ENCODE results near the gene KCTD17. TPM values are rescaled to one million over a fixed set of nuclear protein-coding genes. Genes with fewer than 3 reads are reported as not detected.

KCTD17 gene
- total and polyA plus RNA-seq, 2 of the 13 experiments (the other 11 are each of a cell fraction or from before 2014, with no cell fraction given): 5.3 to 11.7 TPM

DNA sequence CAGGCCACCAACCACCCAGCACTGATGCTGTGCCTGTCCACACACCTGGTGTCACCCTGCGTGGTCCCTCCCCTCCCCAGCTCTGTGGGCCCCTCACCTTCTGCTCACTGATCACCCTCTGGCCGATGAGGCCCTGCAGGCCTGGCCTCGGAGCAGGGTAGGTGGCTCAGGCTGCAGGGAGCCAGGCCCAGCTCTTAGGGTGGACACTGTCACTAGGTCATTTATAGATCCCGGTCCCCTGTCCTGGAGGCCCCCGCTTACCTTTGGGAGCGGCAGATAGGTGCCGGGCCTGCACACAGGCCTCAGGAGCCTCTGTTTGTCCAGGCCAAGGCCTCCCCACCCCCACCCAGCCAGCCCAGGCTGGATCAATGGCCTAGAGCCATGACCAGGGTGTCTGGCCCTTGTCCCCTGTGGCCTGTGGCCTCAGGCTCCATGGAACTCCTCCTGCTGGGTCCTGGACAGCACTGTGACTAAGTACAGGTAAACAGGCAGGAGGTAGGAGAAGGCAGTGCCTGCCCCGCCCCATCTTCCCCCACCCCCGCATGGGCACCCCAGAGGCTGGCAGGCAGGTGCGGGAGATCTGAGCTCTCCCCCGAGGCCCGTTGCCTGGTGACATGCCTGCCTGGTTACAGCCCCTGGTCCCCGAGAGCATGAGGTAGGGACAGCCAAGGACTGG is 57.8 kb downstream of the KCTD17 start, which contains the start of gene TMPRSS6 (continued):
- TF ChIP-seq, protein P1, sequence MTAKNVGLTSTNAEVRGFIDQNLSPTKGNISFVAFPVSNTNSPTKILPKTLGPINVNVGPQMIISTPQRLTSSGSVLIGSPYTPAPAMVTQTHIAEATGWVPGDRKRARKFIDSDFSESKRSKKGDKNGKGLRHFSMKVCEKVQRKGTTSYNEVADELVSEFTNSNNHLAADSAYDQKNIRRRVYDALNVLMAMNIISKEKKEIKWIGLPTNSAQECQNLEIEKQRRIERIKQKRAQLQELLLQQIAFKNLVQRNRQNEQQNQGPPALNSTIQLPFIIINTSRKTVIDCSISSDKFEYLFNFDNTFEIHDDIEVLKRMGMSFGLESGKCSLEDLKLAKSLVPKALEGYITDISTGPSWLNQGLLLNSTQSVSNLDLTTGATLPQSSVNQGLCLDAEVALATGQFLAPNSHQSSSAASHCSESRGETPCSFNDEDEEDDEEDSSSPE (CRISPR knock-in tag; IDR thresholded peaks at IDR 0.05): peak; percentile 39; the same call in 1 of the 2 replicates
- TF ChIP-seq ARNT2 (CRISPR knock-in tag; IDR thresholded peaks at IDR 0.05; ENCODE audit: low read depth) (no peak), HOXA3 (CRISPR knock-in tag; IDR thresholded peaks at IDR 0.05) (peak; percentile 63), NCOA5 (CRISPR knock-in tag; IDR thresholded peaks at IDR 0.05) (no peak), ZBTB42 (CRISPR knock-in tag; IDR thresholded peaks at IDR 0.05) (no peak), ZKSCAN8 (CRISPR knock-in tag; IDR thresholded peaks at IDR 0.05; ENCODE audit: borderline replicate concordance) (0 out of 2 replicates have a peak, but pooled peaks have one; percentile 43), TCF7 (IDR thresholded peaks at IDR 0.05; ENCODE audit: low read depth) (0 out of 2 replicates have a peak, but pooled peaks have one; percentile 14), TEAD3 (CRISPR knock-in tag; optimal IDR thresholded peaks at IDR 0.05; ENCODE audit: borderline replicate concordance) (peak; percentile 35), ZNF263 (CRISPR knock-in tag; IDR thresholded peaks at IDR 0.05) (peak; percentile 54; the same call in 1 of the 2 replicates), ZBTB38 (CRISPR knock-in tag; IDR thresholded peaks at IDR 0.05) (0 out of 2 replicates have a peak, but pooled peaks have one; percentile 10), REPIN1 (CRISPR knock-in tag; IDR thresholded peaks at IDR 0.05; ENCODE audit: borderline replicate concordance, low read depth) (0 out of 2 replicates have a peak, but pooled peaks have one; percentile 15), PHF8 (CRISPR knock-in tag; IDR thresholded peaks at IDR 0.05) (peak; percentile 71), ZNF318 (CRISPR knock-in tag; IDR thresholded peaks at IDR 0.05) (no peak), BHLHE40 (IDR thresholded peaks at IDR 0.05; ENCODE audit: low read length) (no peak), CEBPG (CRISPR knock-in tag; IDR thresholded peaks at IDR 0.05) (0 out of 2 replicates have a peak, but pooled peaks have one; percentile 2), CREM (IDR thresholded peaks at IDR 0.05) (peak; percentile 44; the same call in 1 of the 2 replicates), CREM (CRISPR knock-in tag; IDR thresholded peaks at IDR 0.05) (no peak), FOSL2 (CRISPR knock-in tag; IDR thresholded peaks at IDR 0.05) (peak; percentile 13; the same call in 1 of the 2 replicates)
- TF ChIP-seq, protein P2, sequence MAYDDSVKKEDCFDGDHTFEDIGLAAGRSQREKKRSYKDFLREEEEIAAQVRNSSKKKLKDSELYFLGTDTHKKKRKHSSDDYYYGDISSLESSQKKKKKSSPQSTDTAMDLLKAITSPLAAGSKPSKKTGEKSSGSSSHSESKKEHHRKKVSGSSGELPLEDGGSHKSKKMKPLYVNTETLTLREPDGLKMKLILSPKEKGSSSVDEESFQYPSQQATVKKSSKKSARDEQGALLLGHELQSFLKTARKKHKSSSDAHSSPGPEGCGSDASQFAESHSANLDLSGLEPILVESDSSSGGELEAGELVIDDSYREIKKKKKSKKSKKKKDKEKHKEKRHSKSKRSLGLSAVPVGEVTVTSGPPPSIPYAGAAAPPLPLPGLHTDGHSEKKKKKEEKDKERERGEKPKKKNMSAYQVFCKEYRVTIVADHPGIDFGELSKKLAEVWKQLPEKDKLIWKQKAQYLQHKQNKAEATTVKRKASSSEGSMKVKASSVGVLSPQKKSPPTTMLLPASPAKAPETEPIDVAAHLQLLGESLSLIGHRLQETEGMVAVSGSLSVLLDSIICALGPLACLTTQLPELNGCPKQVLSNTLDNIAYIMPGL (CRISPR knock-in tag; IDR thresholded peaks at IDR 0.05; ENCODE audit: borderline replicate concordance in 1 of 2, low read depth in 1 of 2): peak in 1 of 2 experiments; percentile 26; a peak in 1 of 4 replicates
